Activated CD8-positive, alpha-beta memory T cell treated with anti-CD3 and anti-CD28 coated beads, Interleukin-2, amount 50 U/mL, for 1 hour (primary cell): ENCODE measurements around the gene SORBS1.

Source experiments
- DNase-seq: peaks from one replicate; pipeline ENCODE4 v3.0.0-alpha.2; 2020; ENCODE audit errors: extremely low read depth

SORBS1 gene

DNA sequence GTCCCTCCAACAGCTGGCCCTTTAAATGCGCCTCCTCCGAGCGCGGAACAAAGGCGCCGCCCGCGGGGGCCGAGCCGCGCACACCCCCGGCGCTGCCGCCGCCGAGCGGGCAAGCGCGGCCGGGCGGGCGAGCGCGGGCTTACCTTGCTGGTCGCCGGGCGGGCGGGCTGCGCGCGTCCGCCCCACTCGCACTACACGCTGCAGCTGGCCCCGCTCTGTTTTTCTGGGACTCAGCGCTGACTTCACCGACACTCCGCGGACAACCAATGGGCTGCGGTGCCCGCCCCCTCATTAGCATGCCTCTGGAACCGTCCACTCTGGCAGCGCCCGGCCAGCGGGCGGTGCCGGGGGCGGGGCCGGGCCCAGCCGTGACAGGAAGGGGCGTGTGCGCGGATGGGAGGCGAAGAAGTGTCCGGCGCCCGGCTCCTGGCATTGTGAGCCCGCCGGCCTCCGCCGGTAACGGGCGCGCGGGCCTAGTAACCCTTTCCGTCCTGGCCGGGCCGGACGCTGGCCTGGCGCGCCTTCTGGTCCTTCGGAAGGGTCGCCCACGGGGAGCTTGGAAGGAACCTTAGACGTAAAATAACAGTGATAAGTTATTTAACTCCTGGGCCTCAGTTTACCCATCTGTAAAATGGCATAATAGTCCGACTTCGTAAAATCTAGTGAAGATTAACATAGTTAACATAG is at the start of gene SORBS1:
Gene SORBS1, minus strand, starts transcription at position 195 of the 687 bp plus-strand sequence. CDS start 120,236 bp downstream, outside the sequence.
- peak; percentile 49 for DNase-seq

DNA sequence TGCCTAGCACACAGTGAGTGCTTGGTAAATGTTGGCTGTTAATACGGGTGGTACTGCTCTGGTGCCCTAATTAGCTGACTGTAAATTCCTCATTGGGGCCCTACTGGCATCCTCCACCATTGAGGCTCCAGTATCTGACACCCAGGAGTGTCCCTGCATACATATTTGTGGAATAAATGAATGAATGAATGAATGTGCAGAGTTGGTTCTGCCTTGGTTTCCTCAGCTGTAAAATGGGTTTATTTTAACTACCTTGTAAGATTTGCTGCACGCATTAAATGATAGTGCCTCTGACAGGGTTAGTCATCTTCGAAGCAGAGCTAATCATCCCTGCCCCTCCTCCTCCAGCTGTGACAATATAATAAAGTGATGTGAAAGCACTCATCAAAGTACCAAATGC is 49.6 kb upstream of the SORBS1 start:
- DNase-seq = no peak

DNA sequence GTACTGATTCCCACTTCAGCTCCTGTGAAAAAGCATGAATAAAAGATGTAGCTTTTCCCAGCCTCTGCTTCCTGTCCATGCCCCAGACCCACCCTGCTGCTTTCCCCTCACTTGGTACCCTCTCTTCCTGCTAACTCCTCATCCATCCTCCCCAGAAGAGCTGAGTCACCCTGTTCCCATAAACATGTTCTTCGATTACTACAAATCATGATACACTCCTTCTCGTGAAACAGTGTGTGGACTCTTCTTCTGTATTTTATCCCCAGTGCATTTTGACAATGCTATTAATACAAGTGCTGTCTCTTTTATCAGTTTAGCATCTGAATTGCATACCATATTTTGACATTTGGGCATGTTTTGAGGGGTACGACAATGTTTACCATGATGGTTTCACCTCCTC is 45.8 kb upstream of the SORBS1 start:
- no peak for DNase-seq

DNA sequence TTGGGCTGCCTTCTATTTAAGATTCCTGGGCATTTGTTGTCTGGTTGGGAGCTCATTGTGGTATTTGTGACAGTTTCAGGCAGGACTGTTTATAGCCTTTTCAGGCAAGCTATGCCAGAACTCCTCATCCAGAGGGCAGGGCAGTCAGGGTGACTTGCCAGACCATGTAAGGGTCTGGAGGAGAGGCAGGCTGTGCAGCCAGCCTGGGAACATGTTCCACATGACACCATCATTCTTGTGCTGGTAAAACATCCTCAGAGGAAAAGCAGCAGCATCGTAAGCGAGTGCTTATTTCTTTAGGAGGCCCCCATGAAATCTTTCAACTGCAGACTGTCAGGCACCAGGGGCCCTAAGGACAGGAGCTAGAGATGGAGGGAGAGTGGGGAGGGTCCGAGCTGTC is 44.0 kb upstream of the SORBS1 start:
- no peak for DNase-seq

DNA sequence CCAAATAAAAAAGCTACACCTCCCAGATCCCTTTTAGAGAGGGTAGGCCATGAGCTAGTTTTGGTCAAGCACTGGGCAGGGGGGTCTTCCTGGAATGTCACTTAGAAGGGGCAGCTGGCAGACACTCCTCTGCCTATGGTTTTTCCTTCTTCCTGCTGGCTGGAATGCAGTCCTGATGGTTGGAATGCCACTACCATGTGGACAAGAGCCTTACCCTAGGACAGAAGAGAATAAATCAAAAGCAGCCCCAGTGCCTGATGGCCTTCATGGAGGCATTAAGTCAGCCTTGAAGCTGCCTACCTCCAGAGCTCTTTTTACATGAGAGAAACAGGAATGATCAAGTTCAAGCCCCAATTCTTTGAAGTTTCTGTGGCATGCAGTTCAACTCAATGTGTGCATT is 43.5 kb upstream of the SORBS1 start:
- DNase-seq = no peak

DNA sequence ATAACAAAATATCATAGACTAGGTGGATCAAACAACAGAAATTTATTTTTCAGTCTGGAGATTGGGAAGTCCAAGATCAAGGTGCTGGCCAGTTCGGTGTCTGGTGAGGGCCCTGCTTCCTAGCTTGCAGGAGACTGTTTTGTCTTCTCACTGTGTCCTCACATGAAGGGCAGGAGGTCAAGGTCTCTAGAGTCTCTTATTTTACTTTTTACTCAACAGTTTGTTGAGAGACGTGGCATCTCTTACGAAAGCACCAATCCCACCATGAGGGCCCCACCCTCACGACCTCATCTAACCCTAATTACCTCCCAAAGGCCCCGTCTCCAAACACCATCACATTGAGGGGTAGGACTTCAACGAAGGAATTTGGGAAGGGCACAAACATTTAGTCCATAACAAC is 41.2 kb upstream of the SORBS1 start:
- DNase-seq = no peak

DNA sequence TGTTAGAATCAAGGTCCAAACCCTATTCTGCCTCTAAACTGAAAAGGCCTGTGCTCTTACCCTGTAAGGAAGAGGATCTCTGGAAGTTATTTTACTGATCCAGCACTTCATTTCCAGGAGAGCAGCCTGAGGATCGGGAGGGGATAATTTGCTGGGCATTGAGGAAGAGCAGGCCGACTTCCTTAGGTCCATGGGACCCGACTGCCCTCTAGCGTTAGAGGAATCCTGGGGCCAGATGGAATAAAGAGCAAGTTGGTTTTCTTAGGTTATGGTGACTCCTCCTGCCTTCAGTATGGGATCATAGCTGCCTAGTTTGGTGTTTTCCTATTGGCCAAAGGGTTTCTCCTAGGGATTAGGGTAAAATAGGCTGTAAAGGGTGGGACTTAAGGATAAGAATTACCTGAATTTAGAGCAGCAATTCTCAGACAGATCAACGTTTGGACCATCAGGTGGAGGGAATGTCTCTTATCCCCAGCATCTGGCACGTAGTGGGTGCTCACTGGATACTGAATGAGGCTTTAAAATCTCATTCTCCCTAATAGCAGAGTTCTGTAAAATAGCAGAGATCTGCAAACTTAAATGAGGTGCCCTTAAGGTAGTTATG is 40.0 kb upstream of the SORBS1 start:
- DNase-seq = no peak

DNA sequence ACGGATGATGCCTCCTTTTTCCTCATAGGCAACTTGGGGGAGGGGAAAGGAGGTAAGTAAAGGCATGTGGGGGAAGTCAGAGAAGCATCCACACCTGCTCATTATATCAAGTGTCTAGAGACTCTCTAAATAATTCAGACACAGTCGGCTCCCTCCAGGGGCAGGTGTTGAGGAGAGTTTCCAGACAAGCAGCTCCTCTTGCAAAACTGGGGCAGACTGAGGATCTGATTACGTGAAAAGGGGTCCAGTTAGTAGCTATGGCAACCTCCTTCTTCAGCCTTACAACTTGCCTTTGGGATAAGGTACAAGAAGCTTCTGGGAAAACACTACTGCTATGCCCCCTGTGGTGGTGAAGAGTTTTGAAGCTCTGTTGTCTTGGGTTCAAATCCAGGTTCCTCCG is 39.0 kb upstream of the SORBS1 start:
- no peak for DNase-seq

DNA sequence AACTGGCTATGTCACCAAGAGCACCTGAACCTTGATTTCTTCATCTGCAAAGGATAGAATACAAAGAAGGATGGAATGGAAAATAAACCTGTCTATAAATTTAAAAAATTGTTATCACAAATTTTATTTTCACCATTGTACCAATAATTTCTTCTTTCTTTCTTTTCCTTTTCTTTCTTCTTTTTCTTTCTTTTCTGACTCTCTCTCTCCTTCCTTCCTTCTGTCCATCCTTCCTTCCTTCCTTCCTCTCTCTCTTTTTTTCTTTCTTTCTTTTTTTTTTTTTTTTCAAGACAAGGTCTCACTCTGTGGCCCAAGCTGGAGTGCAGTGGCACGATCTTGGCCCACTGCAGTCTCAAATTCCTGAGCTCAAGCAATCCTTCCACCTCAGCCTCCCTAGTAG is 36.6 kb upstream of the SORBS1 start:
- DNase-seq = no peak

DNA sequence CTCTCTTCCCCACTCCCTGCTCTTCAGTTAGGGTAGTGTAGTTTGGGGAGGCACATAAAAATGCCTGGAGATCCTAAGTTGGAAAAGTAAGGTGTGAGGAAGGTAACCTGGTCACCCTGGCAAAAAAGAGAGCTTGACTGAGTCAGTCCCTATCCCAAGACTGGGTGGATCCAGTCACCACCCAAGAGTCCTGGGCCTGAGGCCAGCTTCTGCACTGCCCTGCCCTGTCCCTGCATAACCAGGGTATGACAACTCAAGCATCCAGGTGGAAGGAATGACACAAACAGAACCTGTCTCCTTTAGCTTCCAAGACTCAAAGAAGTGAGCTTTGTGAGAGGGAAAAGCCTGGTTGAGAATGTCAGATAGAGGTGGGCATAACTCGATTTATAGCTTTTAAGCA is 26.9 kb upstream of the SORBS1 start:
- no peak for DNase-seq

DNA sequence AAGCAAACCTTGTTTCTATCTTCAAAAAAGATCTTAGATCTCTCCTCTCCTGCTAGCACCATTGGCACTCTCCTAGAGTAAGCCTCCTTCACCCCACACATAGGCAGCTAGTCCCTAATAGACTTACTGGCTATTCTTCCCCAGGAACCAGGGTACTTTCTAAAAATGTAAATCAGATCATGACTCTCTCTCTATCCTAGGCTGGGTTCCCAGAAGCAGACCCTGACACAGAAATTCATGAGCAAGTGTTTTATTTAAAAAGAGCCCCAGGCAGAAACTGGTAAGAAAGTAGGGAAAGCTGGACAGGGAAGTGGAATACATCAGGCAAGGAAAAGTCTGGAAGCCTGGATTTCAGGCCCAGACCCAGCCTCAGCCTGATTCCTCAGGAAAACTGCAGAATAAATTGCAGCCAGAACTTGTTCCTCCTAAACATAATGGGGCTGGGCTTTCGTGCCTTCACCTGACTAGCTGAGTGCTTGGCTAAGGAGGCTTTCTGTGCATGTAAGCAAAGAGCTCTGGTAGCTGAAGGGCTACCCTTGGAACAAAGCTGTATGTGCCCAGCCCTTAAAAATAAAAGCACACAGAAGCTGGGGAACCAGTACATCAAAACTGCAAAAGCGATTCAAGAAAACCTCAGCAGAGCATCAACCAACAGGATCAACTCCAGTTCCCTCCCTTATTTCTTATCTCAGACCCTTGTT is 18.8 kb upstream of the SORBS1 start:
- DNase-seq = no peak

DNA sequence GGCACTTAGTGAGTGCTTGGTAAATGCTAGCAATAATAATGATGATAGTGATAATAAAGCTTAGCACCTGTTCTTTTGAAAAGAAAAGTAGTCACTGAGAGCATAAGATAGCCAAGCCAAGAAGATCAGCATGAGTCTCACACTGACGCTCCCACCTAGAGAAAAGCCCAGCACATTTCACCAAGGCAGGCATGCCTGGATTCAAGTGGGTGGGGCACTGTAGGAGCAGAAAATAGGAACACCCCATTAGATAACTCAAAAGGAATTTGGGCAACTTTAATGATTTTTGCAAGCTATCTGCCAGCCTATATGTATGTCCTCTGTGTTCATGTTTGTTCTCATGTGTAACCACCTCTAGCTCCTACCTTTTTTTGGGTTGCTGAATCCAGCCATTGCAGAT is 18.1 kb upstream of the SORBS1 start:
- DNase-seq = no peak

DNA sequence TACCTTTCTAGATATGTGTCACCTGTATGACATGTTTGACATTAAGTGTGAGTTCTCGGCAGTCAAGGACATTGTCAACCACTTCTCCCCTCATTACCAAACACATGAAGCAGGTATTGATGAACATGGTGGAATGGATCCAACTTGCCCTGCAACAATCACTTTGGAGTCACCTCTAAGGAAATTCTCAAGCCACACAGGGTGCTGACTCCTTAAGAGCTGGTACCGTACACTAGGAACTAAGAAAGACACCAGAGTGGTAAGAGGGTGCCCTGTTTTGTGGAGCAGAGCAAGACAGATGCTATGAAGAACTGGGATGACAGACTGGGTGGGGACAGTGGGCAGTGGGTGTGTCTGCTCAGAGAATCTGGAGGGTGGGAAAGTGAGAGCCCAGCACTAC is 17.4 kb upstream of the SORBS1 start:
- DNase-seq = no peak

DNA sequence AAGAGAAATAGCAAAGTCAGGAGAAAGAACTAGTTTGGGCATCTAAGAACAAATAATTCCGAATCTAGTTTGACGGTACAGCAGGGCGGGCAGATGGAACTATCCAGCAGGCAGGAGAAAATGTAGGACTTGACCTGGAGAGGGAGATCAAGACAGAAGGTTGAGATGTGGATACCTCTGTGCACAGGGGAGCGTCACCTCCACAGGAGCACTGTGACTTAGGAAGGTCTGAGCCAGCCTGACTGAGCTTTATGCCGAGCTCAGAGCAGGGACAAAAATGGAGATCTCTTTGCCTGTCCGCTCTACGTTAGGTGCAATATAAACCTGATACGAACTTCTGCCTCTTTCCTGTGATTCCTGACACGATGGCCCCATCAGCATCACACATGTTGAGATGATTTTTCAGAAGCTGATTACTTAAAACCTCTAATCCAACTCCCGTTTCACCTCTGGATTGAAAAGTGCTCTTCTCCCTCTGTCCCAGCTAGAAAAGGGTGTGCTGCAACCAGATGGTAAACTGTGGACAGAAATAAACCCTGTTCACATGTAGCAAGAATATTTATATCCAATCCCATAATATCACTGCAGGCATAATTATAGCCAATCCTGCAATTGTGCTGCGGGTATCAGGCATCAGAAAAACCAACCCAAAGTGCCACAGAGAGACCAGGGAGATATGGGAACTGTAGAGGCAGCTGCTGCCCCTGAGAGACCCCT is 13.6 kb upstream of the SORBS1 start:
- DNase-seq = no peak

DNA sequence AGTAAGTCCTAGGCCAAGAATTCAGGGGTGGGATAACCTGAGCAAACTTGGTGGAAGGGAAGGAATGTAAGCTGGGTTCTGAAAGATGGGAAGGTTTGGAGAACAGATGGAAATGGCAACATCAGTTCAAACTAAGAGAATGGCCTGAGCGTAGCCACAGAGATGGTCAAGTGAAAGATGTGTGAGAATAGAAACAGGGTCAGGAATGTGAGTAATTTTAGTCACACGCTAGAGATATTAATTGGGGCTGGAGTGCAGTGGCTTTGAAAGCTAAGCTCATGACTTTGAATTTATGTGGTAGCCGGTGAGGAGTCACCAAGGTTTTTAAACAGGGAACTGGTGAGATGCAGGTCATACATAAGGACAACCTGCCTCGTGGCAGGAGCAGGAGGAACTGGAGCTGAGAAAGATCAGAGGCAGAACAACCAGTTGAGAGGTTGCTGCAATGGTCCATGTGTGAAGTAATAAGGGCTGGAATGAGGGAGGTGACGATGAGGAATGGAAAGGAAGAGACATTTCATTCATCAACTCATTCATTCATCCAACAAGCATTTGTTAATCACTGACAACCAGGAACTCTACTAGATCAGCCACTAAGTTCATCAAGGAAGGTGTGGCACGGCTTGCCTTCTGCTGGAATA is 12.9 kb upstream of the SORBS1 start:
- no peak for DNase-seq

DNA sequence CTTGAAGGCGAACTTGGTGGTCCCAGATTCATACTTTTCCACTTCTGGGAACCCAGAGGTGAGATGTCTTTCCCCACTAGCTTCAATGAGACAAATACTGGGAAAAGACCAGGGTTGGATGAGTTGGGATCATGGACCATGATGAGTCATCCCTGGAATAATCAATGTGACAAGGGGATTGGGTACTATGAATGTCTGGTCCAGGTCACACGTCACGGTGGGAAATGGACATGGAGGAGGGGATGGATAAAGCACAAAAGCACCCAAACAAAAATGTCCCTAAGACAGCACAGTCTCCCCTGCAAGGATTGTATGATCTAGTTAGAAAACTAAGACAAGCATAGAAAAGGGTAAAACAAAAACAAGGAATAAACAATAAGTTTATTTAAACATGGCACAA is 12.4 kb upstream of the SORBS1 start:
- no peak for DNase-seq

DNA sequence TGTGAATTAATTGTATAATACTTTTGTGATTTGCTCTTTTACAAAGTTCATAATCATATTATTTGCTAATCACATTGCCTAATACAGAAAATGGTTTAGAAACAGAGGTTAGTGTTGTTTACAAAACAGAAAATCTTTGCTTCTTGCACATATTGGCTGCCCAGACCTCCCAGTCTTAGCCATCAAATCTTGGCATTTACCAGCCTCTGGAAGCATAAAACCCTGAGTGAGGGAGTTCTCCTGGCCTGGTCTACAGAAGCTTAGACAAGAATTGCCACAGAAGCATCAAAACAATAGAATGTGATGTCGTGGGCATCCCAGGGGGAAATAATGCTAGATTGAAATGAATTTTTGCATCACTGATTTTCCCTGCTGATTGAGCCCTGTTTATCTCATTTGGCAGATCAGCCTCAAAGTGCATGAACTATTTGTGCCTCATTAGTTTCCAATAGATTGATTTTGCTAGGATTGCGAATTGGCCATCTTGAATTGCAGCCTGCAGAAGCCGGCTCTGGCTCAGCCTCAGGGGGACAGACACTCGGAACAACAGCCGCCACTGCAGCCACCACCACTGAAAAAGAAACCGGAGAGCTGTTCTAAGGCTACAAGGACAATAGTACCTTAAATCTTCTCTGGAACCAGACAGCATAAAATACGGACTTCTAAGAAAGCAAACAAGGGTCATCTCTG is 11.1 kb upstream of the SORBS1 start:
- no peak for DNase-seq

DNA sequence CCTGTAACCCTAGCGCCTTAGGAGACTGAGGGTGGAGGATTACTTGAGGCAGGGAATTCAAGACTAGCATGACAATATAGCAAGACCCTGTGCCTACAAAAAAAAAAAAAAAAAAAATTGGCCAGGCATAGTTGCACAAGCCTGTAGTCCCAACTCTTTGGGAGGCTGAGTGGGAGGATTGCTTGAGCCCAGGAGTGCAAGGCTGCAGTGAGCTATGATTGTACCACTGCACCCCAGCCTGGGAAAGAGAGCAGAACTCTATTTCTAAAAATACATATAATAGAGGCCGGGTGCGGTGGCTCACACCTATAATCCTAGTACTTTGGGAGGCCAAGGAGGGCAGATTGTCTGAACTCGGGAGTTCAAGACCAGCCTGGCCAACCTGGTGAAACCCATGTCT is 10.2 kb upstream of the SORBS1 start:
- DNase-seq = no peak

DNA sequence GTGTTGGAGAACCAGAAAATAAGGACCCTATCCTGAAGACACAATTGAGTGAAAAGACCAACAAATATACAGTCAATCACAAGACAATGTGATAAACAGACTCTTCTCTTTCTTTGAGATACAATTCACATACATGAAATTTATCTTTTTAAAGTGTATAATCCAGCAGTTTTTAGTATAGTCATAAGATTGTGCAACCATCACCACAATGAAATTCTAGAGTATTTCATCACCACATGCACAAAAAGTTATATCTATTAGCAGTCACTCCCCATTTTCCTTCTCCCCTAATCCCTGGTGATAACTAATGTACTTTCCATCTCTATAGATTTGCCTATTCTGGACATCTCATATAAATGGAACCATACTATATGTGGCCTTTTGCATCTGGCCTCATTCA is 8.2 kb upstream of the SORBS1 start:
- DNase-seq = no peak

DNA sequence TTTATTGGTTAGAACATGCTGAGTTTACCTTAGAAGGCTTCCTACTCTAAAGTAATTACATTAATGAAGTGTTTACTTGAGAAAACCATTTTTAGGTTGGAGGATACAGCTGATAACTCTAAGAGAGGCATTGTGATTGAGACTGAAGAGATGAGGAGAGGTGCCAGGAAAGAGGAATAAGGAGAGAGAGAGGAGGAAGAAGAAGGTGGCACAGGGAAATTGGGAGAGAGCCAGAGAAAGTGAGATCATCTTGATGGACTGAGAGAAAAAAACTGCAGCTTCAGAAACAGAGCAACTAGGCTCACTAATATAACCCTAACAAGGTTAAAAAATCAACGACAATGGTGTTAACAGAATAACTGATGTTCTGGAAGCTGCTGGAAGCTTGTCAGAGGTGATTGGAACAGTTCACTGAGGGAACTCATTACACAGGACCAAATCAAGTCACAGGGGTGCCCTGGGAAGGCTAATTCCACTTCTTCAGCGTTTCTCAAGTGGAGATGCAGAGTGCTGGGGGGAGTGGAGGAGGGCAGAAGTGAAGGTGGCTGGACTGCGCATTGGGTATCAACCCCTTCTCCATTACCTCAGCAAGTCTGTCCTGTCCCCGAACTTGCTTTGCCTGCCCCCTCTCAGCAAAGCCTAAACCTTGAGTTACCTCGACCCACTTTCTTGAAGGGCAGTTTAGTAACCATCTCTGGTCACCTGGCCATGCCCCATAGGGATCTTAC is 6.9 kb upstream of the SORBS1 start:
- no peak for DNase-seq

DNA sequence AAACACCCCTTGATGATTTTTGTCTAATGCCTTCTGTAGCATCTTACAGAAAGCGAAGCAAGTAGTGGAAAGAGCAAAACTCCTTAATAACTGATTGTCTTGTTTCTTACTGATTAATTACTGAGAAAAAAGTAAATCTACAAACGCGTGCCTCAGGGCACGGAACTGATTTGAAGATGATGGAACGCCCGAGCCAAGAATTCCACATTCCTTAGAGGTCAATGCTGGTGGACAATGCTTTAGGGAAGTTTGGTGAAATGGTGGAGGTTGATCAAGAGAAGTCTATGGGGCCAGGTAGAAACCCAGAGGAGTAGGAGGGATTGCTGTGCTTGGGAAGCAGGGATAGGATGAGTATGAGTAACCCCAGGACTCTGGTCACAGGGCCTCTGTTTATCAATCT is 5.0 kb upstream of the SORBS1 start:
- DNase-seq = no peak
